ENCODE measurements around the gene ZNF777. TPM values are rescaled to one million over a fixed set of nuclear protein-coding genes. Genes with fewer than 3 reads are reported as not detected.
A peak's percentile ranks its signal among the peaks of the same experiment; 100 is the strongest.

The ZNF777 gene
- total and polyA plus RNA-seq, 9 of the 15 experiments (the other 6 are each of a cell fraction or from before 2014, with no cell fraction given) = 0.11 to 32.6 (median 9.0) TPM

DNA sequence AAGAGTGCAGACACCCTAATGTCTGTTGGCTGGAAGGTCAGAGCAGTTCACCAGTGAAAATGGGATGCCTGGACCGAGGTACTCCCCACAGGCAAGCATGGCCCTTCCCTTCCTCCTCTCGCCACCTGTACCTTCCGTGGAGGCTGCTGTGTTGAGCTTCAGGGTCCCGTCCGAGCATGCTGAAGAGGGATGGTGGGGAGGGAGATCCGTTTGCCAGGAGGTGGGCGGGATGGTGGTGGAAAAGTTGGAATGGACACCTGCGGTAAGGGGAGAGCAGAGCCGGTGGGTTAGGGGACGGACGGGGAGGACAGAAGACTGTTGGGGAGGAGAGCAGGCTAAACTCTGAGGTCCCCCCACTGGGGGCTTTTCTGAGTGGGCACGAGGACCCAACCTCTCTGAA lies 15.9 kb upstream of the ZNF777 start:
- 98% methylated on average over 8 of the region's 12 CpGs for WGBS (ENCODE audit: insufficient coverage, low coverage, missing lambda C conversion rate)
- Histone ChIP-seq H3K4me3 (no peak overlapping the region), H3K36me3 (ENCODE audit: control insufficient read depth, insufficient read depth, low read length) (peaks cover 86% of the 10 kb centered on the region), H3K79me2 (ENCODE audit: control insufficient read depth, insufficient read depth, low read length) (0 out of 3 replicates have a peak, but pooled peaks cover 2% of the 10 kb centered on the region), H3K9me3 (replicated peaks; ENCODE audit: control insufficient read depth, insufficient read depth, low read depth, low read length) (no peaks in the 10 kb centered on the region), H3K4me1 (replicated peaks in 1 of 2; ENCODE audit: control insufficient read depth in 2 of 2, insufficient read depth in 2 of 2, low read length in 2 of 2) (no peaks in the 10 kb centered on the region; a peak in 1 of 5 replicates), H4K20me1 (replicated peaks; ENCODE audit: control insufficient read depth, insufficient read depth, low read length) (no peaks in the 10 kb centered on the region), H3K9me1 (ENCODE audit: control insufficient read depth, insufficient read depth, low read length) (no peaks in the 10 kb centered on the region), H3K27ac (ENCODE audit: extremely low read depth, low read depth, low read length) (no peak overlapping the region), H3K9ac (ENCODE audit: insufficient read depth in 1 of 2, low read depth in 2 of 2, low read length in 2 of 2) (no peak overlapping the region), H3K4me2 (ENCODE audit: insufficient read depth, low read length) (no peak overlapping the region), H2AFZ (ENCODE audit: low read depth, low read length) (no peak overlapping the region), H3K27me3 (ENCODE audit: control insufficient read depth in 2 of 2, insufficient read depth in 2 of 2, low read length in 2 of 2) (no peaks in the 10 kb centered on the region)
- CTCF ChIA-PET (ENCODE audit: low intra/inter-chr PET ratio) = no interaction called here
- no TSS peak for BruUV-seq (replicated peaks)
- FAIRE-seq = no peak
- no peak for DNase-seq (ENCODE audit: extremely low read depth in 1 of 4, low spot score in 3 of 4)
- no peak for ATAC-seq
- POLR2A ChIA-PET = interaction anchor here (0.9 kb wide), 1 partner anchor 17 kb away, joined by 3 read pairs; no protein-coding TSS in a partner anchor
- in situ Hi-C loops (cut with MboI) = no loop called here
- intact Hi-C loops (cut with micrococcal nuclease) = no loop called here
- TF ChIP-seq USF1 (CRISPR knock-in tag; IDR thresholded peaks at IDR 0.05) (peak; percentile 42; the same call in 1 of the 2 replicates), ZNF12 (CRISPR knock-in tag; IDR thresholded peaks at IDR 0.05) (no peak), IRF2 (CRISPR knock-in tag; IDR thresholded peaks at IDR 0.05) (peak; percentile 21; the same call in 1 of the 2 replicates), ZNF143 (CRISPR knock-in tag; IDR thresholded peaks at IDR 0.05) (0 out of 2 replicates have a peak, but pooled peaks have one; percentile 40), TEAD1 (CRISPR knock-in tag; IDR thresholded peaks at IDR 0.05) (0 out of 4 replicates have a peak, but pooled peaks of 1 of the 2 experiments have one; percentile 32), PBX2 (CRISPR knock-in tag; IDR thresholded peaks at IDR 0.05; ENCODE audit: low read depth) (no peak), PBX2 (tag; conservative IDR thresholded peaks at IDR 0.05; ENCODE audit: low read depth) (no peak), SUPT5H (IDR thresholded peaks at IDR 0.05) (peak; percentile 27; the same call in 1 of the 2 replicates)
- TF ChIP-seq, protein P1, sequence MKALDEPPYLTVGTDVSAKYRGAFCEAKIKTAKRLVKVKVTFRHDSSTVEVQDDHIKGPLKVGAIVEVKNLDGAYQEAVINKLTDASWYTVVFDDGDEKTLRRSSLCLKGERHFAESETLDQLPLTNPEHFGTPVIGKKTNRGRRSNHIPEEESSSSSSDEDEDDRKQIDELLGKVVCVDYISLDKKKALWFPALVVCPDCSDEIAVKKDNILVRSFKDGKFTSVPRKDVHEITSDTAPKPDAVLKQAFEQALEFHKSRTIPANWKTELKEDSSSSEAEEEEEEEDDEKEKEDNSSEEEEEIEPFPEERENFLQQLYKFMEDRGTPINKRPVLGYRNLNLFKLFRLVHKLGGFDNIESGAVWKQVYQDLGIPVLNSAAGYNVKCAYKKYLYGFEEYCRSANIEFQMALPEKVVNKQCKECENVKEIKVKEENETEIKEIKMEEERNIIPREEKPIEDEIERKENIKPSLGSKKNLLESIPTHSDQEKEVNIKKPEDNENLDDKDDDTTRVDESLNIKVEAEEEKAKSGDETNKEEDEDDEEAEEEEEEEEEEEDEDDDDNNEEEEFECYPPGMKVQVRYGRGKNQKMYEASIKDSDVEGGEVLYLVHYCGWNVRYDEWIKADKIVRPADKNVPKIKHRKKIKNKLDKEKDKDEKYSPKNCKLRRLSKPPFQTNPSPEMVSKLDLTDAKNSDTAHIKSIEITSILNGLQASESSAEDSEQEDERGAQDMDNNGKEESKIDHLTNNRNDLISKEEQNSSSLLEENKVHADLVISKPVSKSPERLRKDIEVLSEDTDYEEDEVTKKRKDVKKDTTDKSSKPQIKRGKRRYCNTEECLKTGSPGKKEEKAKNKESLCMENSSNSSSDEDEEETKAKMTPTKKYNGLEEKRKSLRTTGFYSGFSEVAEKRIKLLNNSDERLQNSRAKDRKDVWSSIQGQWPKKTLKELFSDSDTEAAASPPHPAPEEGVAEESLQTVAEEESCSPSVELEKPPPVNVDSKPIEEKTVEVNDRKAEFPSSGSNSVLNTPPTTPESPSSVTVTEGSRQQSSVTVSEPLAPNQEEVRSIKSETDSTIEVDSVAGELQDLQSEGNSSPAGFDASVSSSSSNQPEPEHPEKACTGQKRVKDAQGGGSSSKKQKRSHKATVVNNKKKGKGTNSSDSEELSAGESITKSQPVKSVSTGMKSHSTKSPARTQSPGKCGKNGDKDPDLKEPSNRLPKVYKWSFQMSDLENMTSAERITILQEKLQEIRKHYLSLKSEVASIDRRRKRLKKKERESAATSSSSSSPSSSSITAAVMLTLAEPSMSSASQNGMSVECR (CRISPR knock-in tag; IDR thresholded peaks at IDR 0.05) = peak; percentile 42; the same call in 1 of the 2 replicates

Measured in K562 (cell line).